ENCODE measurements around the gene PKP1.

DNA sequence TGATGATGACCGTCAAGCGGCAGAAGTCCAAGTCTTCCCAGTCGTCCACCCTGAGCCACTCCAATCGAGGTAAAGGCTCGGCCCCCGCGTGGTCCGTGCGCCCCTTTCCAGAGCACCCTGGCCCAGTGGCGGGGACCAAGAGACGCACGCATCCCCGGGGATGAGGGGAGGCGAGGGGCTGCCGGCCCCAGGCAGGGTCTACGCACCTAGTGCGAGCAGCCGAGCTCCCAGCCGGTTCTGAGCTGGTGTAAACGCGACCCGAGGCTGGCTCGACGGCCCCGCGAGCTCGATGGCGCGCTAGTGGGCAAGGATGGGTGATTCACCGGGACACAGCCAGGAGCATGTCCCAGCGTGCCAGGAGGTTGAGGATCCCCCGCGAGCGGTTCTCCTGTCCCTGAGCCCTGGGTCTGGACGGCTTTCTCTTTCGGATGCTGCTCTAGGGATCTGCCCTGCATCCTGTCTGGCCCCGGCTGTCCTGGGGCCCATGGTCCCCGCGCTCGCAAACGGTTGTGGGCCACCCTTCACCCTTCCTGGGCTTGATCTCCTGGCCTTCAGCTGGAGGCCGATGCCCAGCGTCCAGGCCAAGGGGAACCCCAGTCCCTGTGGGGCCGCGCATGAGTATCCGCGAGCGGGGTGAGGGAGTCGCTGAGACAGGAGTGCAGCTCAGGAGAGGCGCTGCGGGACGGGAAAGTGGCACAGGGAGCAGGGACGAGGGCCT lies 689 bp downstream of the PKP1 start:
- TF ChIP-seq EZH2 (IDR thresholded peaks at IDR 0.05) (no peak), POLR2AphosphoS5 (IDR thresholded peaks at IDR 0.05; ENCODE audit: borderline replicate concordance, low read depth, low read length) (no peak)

Measured in SK-N-MC (cell line).